Transverse colon (tissue), 3 donors: Measurements from ENCODE around the gene MGAT5.

Source experiments
- CTCF ChIP-seq, 5 experiments: fragments of 200-600 bp in 3 of 5; fragments of 450-650 bp in 2 of 5; sonication (generic) in 3 of 5; IDR thresholded peaks; 1 replicate in 2 of 5; 2 replicates in 3 of 5; pipeline ENCODE4 v1.5.1; 2016 to 2017; ENCODE audit warnings: antibody characterized with exemption in 5 of 5, inconsistent platforms in 3 of 5, mild to moderate bottlenecking in 2 of 5, moderate library complexity in 1 of 5
- POLR2A ChIP-seq: fragments of 450-650 bp; IDR thresholded peaks from one replicate; pipeline ENCODE4 v1.6.1; 2016; ENCODE audit warnings: antibody characterized with exemption, mild to moderate bottlenecking, moderate library complexity

GRCh38 chr2:134457765-134458472, 204.0 kb downstream of the MGAT5 start:
- TF ChIP-seq CTCF (IDR thresholded peaks at IDR 0.05) (no peak), POLR2A (no peak)
